Liver (tissue), 3 donors: ENCODE data around the gene RNF39.

Experiments
- ATF3 ChIP-seq: IDR thresholded peaks from 2 replicates; pipeline ENCODE4 v1.6.1; 2016; ENCODE audit warnings: antibody characterized with exemption
- CTCF ChIP-seq: fragments of 150-350 bp; IDR thresholded peaks from 2 replicates; pipeline ENCODE4 v1.5.1; 2017; ENCODE audit warnings: improper control_type of control experiment, low read depth, low read length; ENCODE audit not compliant: missing input control
- EGR1 ChIP-seq, 2 donors: IDR thresholded peaks; 2 replicates each; pipeline ENCODE4 v1.6.1; 2016 to 2018; ENCODE audit warnings: antibody characterized with exemption in 2 of 2, low read depth in 2 of 2
- GABPA ChIP-seq, 2 donors: IDR thresholded peaks in 1 of 2; conservative IDR thresholded peaks in 1 of 2; 2 replicates each; pipeline ENCODE4 v1.6.1; 2016; ENCODE audit warnings: antibody characterized with exemption in 2 of 2, mild to moderate bottlenecking in 1 of 2, moderate library complexity in 1 of 2
- HNF4G ChIP-seq: IDR thresholded peaks from 2 replicates; pipeline ENCODE4 v1.6.1; 2016; ENCODE audit warnings: antibody characterized with exemption
- JUND ChIP-seq, 2 donors: IDR thresholded peaks; 2 replicates each; pipeline ENCODE4 v1.6.1; 2016; ENCODE audit warnings: antibody characterized with exemption in 2 of 2
- MAX ChIP-seq: IDR thresholded peaks from 2 replicates; pipeline ENCODE4 v1.6.1; 2016; ENCODE audit warnings: antibody characterized with exemption
- RAD21 ChIP-seq, 2 donors: IDR thresholded peaks; 2 replicates each; pipeline ENCODE4 v1.6.1; 2016; ENCODE audit warnings: antibody characterized with exemption in 2 of 2, mild to moderate bottlenecking in 2 of 2
- REST ChIP-seq: IDR thresholded peaks from 2 replicates; pipeline ENCODE4 v1.6.1; 2016; ENCODE audit warnings: antibody characterized with exemption, mild to moderate bottlenecking
- RXRA ChIP-seq, 2 donors: IDR thresholded peaks; 2 replicates each; pipeline ENCODE4 v1.6.1; 2017 to 2018; ENCODE audit warnings: antibody characterized with exemption in 2 of 2, mild to moderate bottlenecking in 1 of 2
- SP1 ChIP-seq: IDR thresholded peaks from 2 replicates; pipeline ENCODE4 v1.6.1; 2018; ENCODE audit warnings: antibody characterized with exemption, mild to moderate bottlenecking
- TAF1 ChIP-seq: conservative IDR thresholded peaks from 2 replicates; pipeline ENCODE4 v1.6.1; 2016; ENCODE audit warnings: antibody characterized with exemption, mild to moderate bottlenecking
- YY1 ChIP-seq: IDR thresholded peaks from 2 replicates; pipeline ENCODE4 v1.6.1; 2016; ENCODE audit warnings: antibody characterized with exemption, mild to moderate bottlenecking
- ZBTB33 ChIP-seq: IDR thresholded peaks from 2 replicates; pipeline ENCODE4 v1.6.1; 2016; ENCODE audit warnings: antibody characterized with exemption
- donor health status: healthy.
- donor health status: healthy.

GRCh38 chr6:30122515-30122914, 46.9 kb upstream of the RNF39 start:
- TF ChIP-seq ATF3 (no peak), MAX (no peak), JUND (IDR thresholded peaks at IDR 0.05) (no peak), CTCF (no peak), RAD21 (IDR thresholded peaks at IDR 0.05) (no peak), GABPA (IDR thresholded peaks at IDR 0.05 in 1 of 2, conservative IDR thresholded peaks at IDR 0.05 in 1 of 2) (no peak), HNF4G (no peak), YY1 (no peak), ZBTB33 (no peak), RXRA (IDR thresholded peaks at IDR 0.05) (no peak), EGR1 (IDR thresholded peaks at IDR 0.05; ENCODE audit: low read depth in 2 of 2) (no peak), TAF1 (no peak), REST (no peak), SP1 (no peak)
